ENCODE data around the gene ABO.
"Not testable (repeated sequence)": the region's sequence is repeated elsewhere in the genome, so short reads cannot be mapped to it uniquely, and the experiment has no call there.

The ABO gene

GRCh38 chr9:133261753-133262120, 13.3 kb downstream of the ABO start:
- no peak for DNase-seq

GRCh38 chr9:133261103-133261752, 13.8 kb downstream of the ABO start:
- DNase-seq: no peak

GRCh38 chr9:133260334-133261102, 14.5 kb downstream of the ABO start:
- no peak for DNase-seq

GRCh38 chr9:133258061-133259015, 16.7 kb downstream of the ABO start:
- no peak for DNase-seq

GRCh38 chr9:133257465-133257956, 17.5 kb downstream of the ABO start:
- DNase-seq: no peak

GRCh38 chr9:133256686-133257091, 18.3 kb downstream of the ABO start:
- DNase-seq: no peak

- DNase-seq: no peak
These were observed 18.9 kb downstream of the ABO start for GRCh38 chr9:133256136-133256461.

GRCh38 chr9:133255371-133256135, 19.4 kb downstream of the ABO start:
- DNase-seq: no peak

GRCh38 chr9:133254471-133254870, 20.5 kb downstream of the ABO start:
- no peak for DNase-seq

GRCh38 chr9:133253268-133253667, 21.7 kb downstream of the ABO start:
- no peak for DNase-seq

- DNase-seq: no peak
These were observed 22.5 kb downstream of the ABO start for GRCh38 chr9:133252301-133253020.

- DNase-seq: no peak
These were observed 23.2 kb downstream of the ABO start for GRCh38 chr9:133251773-133252172.

- DNase-seq: not testable (repeated sequence)
These were observed 23.8 kb downstream of the ABO start for GRCh38 chr9:133251221-133251620.

GRCh38 chr9:133250741-133251170, 24.2 kb downstream of the ABO start:
- no peak for DNase-seq

- no peak for DNase-seq
These were observed 25.7 kb downstream of the ABO start for GRCh38 chr9:133249337-133249736.

- DNase-seq: no peak
These were observed 26.2 kb downstream of the ABO start for GRCh38 chr9:133248726-133249295.

GRCh38 chr9:133247632-133248031, 27.4 kb downstream of the ABO start:
- no peak for DNase-seq

- no peak for DNase-seq
These were observed 28.0 kb downstream of the ABO start for GRCh38 chr9:133246991-133247390.

GRCh38 chr9:133246562-133246961, 28.4 kb downstream of the ABO start:
- DNase-seq: no peak

GRCh38 chr9:133242991-133243390, 32.0 kb downstream of the ABO start:
- no peak for DNase-seq

GRCh38 chr9:133242241-133242640, 32.8 kb downstream of the ABO start:
- DNase-seq: no peak

Measured in NCI-H146 (cell line).